ENCODE results near the gene VPS52.
"Not testable (repeated sequence)": the region's sequence is repeated elsewhere in the genome, so short reads cannot be mapped to it uniquely, and the experiment has no call there.

VPS52 gene

DNA sequence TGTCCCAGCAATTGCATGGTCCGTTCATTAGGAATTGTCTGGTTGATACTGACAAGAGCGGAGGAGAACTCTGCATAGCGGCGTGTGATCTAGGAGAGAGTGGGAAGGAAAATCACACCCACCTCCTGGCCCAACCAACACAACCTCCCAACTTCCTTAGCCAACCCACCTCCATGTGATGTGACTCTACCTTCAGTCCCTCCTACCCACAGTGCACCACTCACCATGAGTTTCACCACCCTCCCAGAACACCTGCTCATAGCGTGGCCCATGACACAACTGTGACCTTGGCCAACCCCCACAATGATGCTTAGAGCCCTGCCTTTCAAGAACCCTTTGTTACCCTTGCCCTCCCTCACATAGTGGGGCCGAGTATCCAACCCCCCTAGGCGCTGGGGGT lies 7.7 kb downstream of the VPS52 start:
- Histone ChIP-seq H3K36me3 (ENCODE audit: control insufficient read depth, insufficient read depth, low read length) (peaks cover 4% of the 10 kb centered on the region), H4K5ac (ENCODE audit: low read length) (no peak overlapping the region), H2BK15ac (replicated peaks; ENCODE audit: low read depth) (no peak overlapping the region), H3K27ac (ENCODE audit: low read depth, low read length) (no peak overlapping the region), H4K8ac (ENCODE audit: low read depth, low read length) (no peak overlapping the region), H2AK5ac (ENCODE audit: low read length) (no peak overlapping the region), H3K4me1 (ENCODE audit: control insufficient read depth, low read depth, low read length) (no peaks in the 10 kb centered on the region), H3K79me1 (ENCODE audit: low read length) (no peaks in the 10 kb centered on the region), H3K79me2 (ENCODE audit: control insufficient read depth, insufficient read depth, low read length) (no peaks in the 10 kb centered on the region), H3K23ac (ENCODE audit: low read length) (no peak overlapping the region), H3K4me3 (ENCODE audit: low read length) (no peak overlapping the region), H3K9ac (ENCODE audit: low read length) (no peak overlapping the region), H3K4ac (ENCODE audit: low read depth, low read length) (no peak overlapping the region), H3K56ac (ENCODE audit: low read length) (no peak overlapping the region), H3K27me3 (ENCODE audit: insufficient read depth, low read length, poor library complexity) (no peaks in the 10 kb centered on the region), H3K18ac (ENCODE audit: low read length) (no peak overlapping the region), H3K4me2 (ENCODE audit: low read length) (no peak overlapping the region), H2BK5ac (ENCODE audit: low read length) (no peak overlapping the region), H2BK120ac (ENCODE audit: low read depth, low read length) (no peak overlapping the region)
- DNase-seq, result no peak
- no CpG with 5 or more reads among the region's 7 CpGs for WGBS (ENCODE audit: extremely low coverage, insufficient coverage, low lambda C conversion rate)

GRCh38 chr6:33262490-33262889 lies 9.2 kb downstream of the VPS52 start:
- H3K4me2 ChIP-seq (ENCODE audit: low read length); H3K18ac ChIP-seq (ENCODE audit: low read length); H3K36me3 ChIP-seq (ENCODE audit: control insufficient read depth, insufficient read depth, low read length); DNase-seq; H3K79me1 ChIP-seq (ENCODE audit: low read length); H3K4me3 ChIP-seq (ENCODE audit: low read length); H2AK5ac ChIP-seq (ENCODE audit: low read length); H3K23ac ChIP-seq (ENCODE audit: low read length); H2BK15ac ChIP-seq (replicated peaks; ENCODE audit: low read depth); H3K27me3 ChIP-seq (ENCODE audit: insufficient read depth, low read length, poor library complexity); H3K56ac ChIP-seq (ENCODE audit: low read length); H4K8ac ChIP-seq (ENCODE audit: low read depth, low read length); H2BK5ac ChIP-seq (ENCODE audit: low read length); H4K5ac ChIP-seq (ENCODE audit: low read length); H3K4ac ChIP-seq (ENCODE audit: low read depth, low read length); H3K4me1 ChIP-seq (ENCODE audit: control insufficient read depth, low read depth, low read length); H3K9ac ChIP-seq (ENCODE audit: low read length); H3K79me2 ChIP-seq (ENCODE audit: control insufficient read depth, insufficient read depth, low read length); H2BK120ac ChIP-seq (ENCODE audit: low read depth, low read length); H3K27ac ChIP-seq (ENCODE audit: low read depth, low read length): not testable (repeated sequence)
- no CpG with 5 or more reads among the region's 3 CpGs for WGBS (ENCODE audit: extremely low coverage, insufficient coverage, low lambda C conversion rate)

- Histone ChIP-seq H3K79me1 (ENCODE audit: low read length) (no peaks in the 10 kb centered on the region), H4K8ac (ENCODE audit: low read depth, low read length) (no peak overlapping the region), H3K18ac (ENCODE audit: low read length) (no peak overlapping the region), H3K36me3 (ENCODE audit: control insufficient read depth, insufficient read depth, low read length) (peaks cover 2% of the 10 kb centered on the region), H3K27ac (ENCODE audit: low read depth, low read length) (no peak overlapping the region), H3K4me1 (ENCODE audit: control insufficient read depth, low read depth, low read length) (no peaks in the 10 kb centered on the region), H3K4ac (ENCODE audit: low read depth, low read length) (no peak overlapping the region), H2AK5ac (ENCODE audit: low read length) (no peak overlapping the region), H4K5ac (ENCODE audit: low read length) (no peak overlapping the region), H3K23ac (ENCODE audit: low read length) (no peak overlapping the region), H3K79me2 (ENCODE audit: control insufficient read depth, insufficient read depth, low read length) (no peaks in the 10 kb centered on the region), H3K4me2 (ENCODE audit: low read length) (no peak overlapping the region), H3K56ac (ENCODE audit: low read length) (no peak overlapping the region), H2BK120ac (ENCODE audit: low read depth, low read length) (no peak overlapping the region), H2BK15ac (replicated peaks; ENCODE audit: low read depth) (no peak overlapping the region), H3K9ac (ENCODE audit: low read length) (no peak overlapping the region), H2BK5ac (ENCODE audit: low read length) (no peak overlapping the region), H3K27me3 (ENCODE audit: insufficient read depth, low read length, poor library complexity) (no peaks in the 10 kb centered on the region), H3K4me3 (ENCODE audit: low read length) (no peak overlapping the region)
- WGBS (ENCODE audit: extremely low coverage, insufficient coverage, low lambda C conversion rate), result no CpG with 5 or more reads among the region's 5 CpGs
- DNase-seq, result no peak
Measured at GRCh38 chr6:33259032-33259431, 12.6 kb downstream of the VPS52 start.

DNA sequence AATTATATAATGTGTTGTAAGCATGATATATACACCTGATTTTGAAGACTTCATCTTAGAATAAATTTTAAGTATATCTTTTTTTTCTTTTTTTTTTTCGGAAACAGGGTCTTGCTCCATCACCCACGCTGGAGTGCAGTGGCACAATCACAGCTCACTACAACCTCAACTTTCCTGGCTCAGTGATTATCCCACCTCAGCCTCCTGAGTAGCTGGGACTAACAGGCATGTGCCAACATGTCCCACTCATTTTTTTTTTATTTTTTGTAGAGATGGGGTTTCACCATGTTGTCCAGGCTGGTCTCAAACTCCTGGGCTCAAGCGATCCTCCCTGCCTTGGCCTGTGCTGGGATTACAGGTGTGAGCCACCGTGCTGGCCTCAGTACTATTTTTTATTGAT lies 17.1 kb downstream of the VPS52 start:
- no peak for DNase-seq
- Histone ChIP-seq H3K79me1 (ENCODE audit: low read length) (no peaks in the 10 kb centered on the region), H3K27me3 (ENCODE audit: insufficient read depth, low read length, poor library complexity) (no peaks in the 10 kb centered on the region), H3K79me2 (ENCODE audit: control insufficient read depth, insufficient read depth, low read length) (no peaks in the 10 kb centered on the region), H3K23ac (ENCODE audit: low read length) (no peak overlapping the region), H4K8ac (ENCODE audit: low read depth, low read length) (no peak overlapping the region), H2BK15ac (replicated peaks; ENCODE audit: low read depth) (no peak overlapping the region), H3K4me2 (ENCODE audit: low read length) (no peak overlapping the region), H3K9ac (ENCODE audit: low read length) (no peak overlapping the region), H3K18ac (ENCODE audit: low read length) (no peak overlapping the region), H2BK120ac (ENCODE audit: low read depth, low read length) (no peak overlapping the region), H3K36me3 (ENCODE audit: control insufficient read depth, insufficient read depth, low read length) (no peaks in the 10 kb centered on the region), H3K4me1 (ENCODE audit: control insufficient read depth, low read depth, low read length) (no peaks in the 10 kb centered on the region), H4K5ac (ENCODE audit: low read length) (no peak overlapping the region), H2BK5ac (ENCODE audit: low read length) (no peak overlapping the region), H3K4ac (ENCODE audit: low read depth, low read length) (no peak overlapping the region), H2AK5ac (ENCODE audit: low read length) (no peak overlapping the region), H3K56ac (ENCODE audit: low read length) (no peak overlapping the region), H3K27ac (ENCODE audit: low read depth, low read length) (no peak overlapping the region), H3K4me3 (ENCODE audit: low read length) (no peak overlapping the region)
- WGBS (ENCODE audit: extremely low coverage, insufficient coverage, low lambda C conversion rate), result no CpG with 5 or more reads among the region's 4 CpGs

DNA sequence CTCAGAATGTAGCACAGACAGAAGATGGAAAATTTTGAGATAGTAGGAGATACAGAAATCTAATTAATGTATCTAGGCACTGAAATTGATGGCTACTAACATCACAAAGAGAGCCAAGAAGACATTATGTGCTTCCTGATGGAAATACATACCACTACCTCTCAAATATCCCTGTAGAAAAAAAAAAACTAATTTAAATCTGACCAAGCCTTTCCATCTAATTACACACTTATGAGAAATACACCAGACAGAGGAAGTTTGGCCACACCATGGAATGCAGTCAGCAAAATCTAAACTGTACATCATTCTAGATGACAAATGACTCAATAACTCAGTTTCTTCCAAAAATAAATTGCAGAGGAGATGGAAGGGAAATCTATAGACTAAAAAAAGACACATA lies 18.9 kb downstream of the VPS52 start:
- H3K4me2 ChIP-seq (ENCODE audit: low read length), result no peak overlapping the region
- H2AK5ac ChIP-seq (ENCODE audit: low read length), result no peak overlapping the region
- no peak overlapping the region for H4K8ac ChIP-seq (ENCODE audit: low read depth, low read length)
- no peak overlapping the region for H3K4me3 ChIP-seq (ENCODE audit: low read length)
- no peak overlapping the region for H4K5ac ChIP-seq (ENCODE audit: low read length)
- H3K27ac ChIP-seq (ENCODE audit: low read depth, low read length), result no peak overlapping the region
- H3K9ac ChIP-seq (ENCODE audit: low read length), result no peak overlapping the region
- H2BK15ac ChIP-seq (replicated peaks; ENCODE audit: low read depth), result no peak overlapping the region
- no peaks in the 10 kb centered on the region for H3K79me2 ChIP-seq (ENCODE audit: control insufficient read depth, insufficient read depth, low read length)
- H3K79me1 ChIP-seq (ENCODE audit: low read length), result no peaks in the 10 kb centered on the region
- H3K27me3 ChIP-seq (ENCODE audit: insufficient read depth, low read length, poor library complexity), result no peaks in the 10 kb centered on the region
- no peak for DNase-seq
- H3K56ac ChIP-seq (ENCODE audit: low read length), result no peak overlapping the region
- H3K4ac ChIP-seq (ENCODE audit: low read depth, low read length), result no peak overlapping the region
- H2BK120ac ChIP-seq (ENCODE audit: low read depth, low read length), result no peak overlapping the region
- no peaks in the 10 kb centered on the region for H3K36me3 ChIP-seq (ENCODE audit: control insufficient read depth, insufficient read depth, low read length)
- H3K4me1 ChIP-seq (ENCODE audit: control insufficient read depth, low read depth, low read length), result peaks cover 3% of the 10 kb centered on the region
- H3K23ac ChIP-seq (ENCODE audit: low read length), result no peak overlapping the region
- no peak overlapping the region for H2BK5ac ChIP-seq (ENCODE audit: low read length)
- H3K18ac ChIP-seq (ENCODE audit: low read length), result no peak overlapping the region

DNA sequence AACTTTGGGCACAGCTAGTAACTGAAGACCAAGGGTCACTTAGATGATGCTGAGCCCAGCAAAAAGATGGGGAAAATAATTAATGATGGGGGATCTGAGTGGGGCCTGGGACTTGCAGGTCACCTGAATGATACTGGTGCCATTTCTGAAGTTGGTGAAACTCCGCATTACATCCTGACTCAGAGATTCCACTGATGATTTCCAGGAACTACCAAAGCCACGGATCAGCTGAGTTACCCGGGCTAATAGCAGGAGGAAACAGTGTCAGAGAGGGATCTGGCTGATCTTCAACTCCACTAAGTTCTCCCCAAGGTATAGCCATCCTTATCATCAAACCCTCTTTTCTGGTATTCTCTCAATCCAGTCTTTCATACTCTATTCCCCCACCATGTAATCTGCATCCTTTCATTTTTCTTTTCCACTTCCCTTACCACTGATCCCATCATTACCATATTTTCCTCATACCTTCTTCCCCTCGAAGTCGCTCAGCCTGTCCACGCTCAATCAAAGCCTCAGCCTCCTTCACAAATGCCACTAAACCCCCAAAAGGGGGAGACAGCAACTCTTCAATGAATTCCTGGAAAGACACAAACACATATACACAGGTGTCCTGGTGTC lies 20.2 kb downstream of the VPS52 start:
- Histone ChIP-seq H3K4me3 (ENCODE audit: low read length) (no peak overlapping the region), H2BK5ac (ENCODE audit: low read length) (no peak overlapping the region), H2BK120ac (ENCODE audit: low read depth, low read length) (no peak overlapping the region), H3K36me3 (ENCODE audit: control insufficient read depth, insufficient read depth, low read length) (no peaks in the 10 kb centered on the region), H3K18ac (ENCODE audit: low read length) (no peak overlapping the region), H3K23ac (ENCODE audit: low read length) (no peak overlapping the region), H4K5ac (ENCODE audit: low read length) (no peak overlapping the region), H3K79me1 (ENCODE audit: low read length) (no peaks in the 10 kb centered on the region), H3K4me1 (ENCODE audit: control insufficient read depth, low read depth, low read length) (peaks cover 3% of the 10 kb centered on the region), H3K27ac (ENCODE audit: low read depth, low read length) (no peak overlapping the region), H2AK5ac (ENCODE audit: low read length) (no peak overlapping the region), H3K27me3 (ENCODE audit: insufficient read depth, low read length, poor library complexity) (no peaks in the 10 kb centered on the region), H2BK15ac (replicated peaks; ENCODE audit: low read depth) (no peak overlapping the region), H3K4ac (ENCODE audit: low read depth, low read length) (no peak overlapping the region), H3K79me2 (ENCODE audit: control insufficient read depth, insufficient read depth, low read length) (no peaks in the 10 kb centered on the region), H4K8ac (ENCODE audit: low read depth, low read length) (no peak overlapping the region), H3K4me2 (ENCODE audit: low read length) (no peak overlapping the region), H3K56ac (ENCODE audit: low read length) (no peak overlapping the region), H3K9ac (ENCODE audit: low read length) (no peak overlapping the region)
- DNase-seq, result no peak
- WGBS (ENCODE audit: extremely low coverage, insufficient coverage, low lambda C conversion rate), result 100% methylated on average over 3 of the region's 6 CpGs
